Caco-2 (cell line): ENCODE measurements around the gene KRTAP16-1. TPM values are rescaled to one million over a fixed set of nuclear protein-coding genes. Genes with fewer than 3 reads are reported as not detected.

Experiments
- BruUV-seq: library from RNA; stranded (reverse); fragments of 400-500 nt; replicated peaks from 2 replicates; lab custom pipeline; 2021; lab: Mats Ljungman, UMichigan
- CTCF ChIA-PET: fragments of 300-600 bp; sonication (Branson Sonifier 250); formaldehyde crosslinking; loops from one replicate; lab custom pipeline; 2022; ENCODE audit warnings: antibody characterized with exemption; lab: Charles Lee
- POLR2A ChIA-PET: fragments of 300-600 bp; sonication (Branson Sonifier 250); formaldehyde crosslinking; loops from one replicate; lab custom pipeline; 2022; ENCODE audit warnings: antibody characterized with exemption; lab: Charles Lee
- DNase-seq, 2 experiments: peaks; one replicate each; pipeline versions ENCODE4 v3.0.0 to v3.0.0-alpha.2; 2020 to 2022
- H3K27me3 ChIP-seq: replicated peaks from 2 replicates; pipeline ENCODE4 v1.6.0; 2011; ENCODE audit warnings: low read length; ENCODE audit not compliant: control insufficient read depth, insufficient read depth
- H3K36me3 ChIP-seq: 2 replicates; pipeline ENCODE4 v1.5.1; 2011; ENCODE audit warnings: low read length; ENCODE audit not compliant: control insufficient read depth, insufficient read depth
- H3K4me1 ChIP-seq: fragments of 250-450 bp; sonication (Bioruptor Pico); 2 replicates; pipeline ENCODE4 v1.5.1; 2020; ENCODE audit warnings: mild to moderate bottlenecking
- H3K4me3 ChIP-seq: 2 replicates; pipeline ENCODE4 v1.5.1; 2011; ENCODE audit warnings: low read depth, mild to moderate bottlenecking, control low read depth, low read length
- H3K9me3 ChIP-seq: fragments of 250-450 bp; sonication (Bioruptor Pico); 2 replicates; pipeline ENCODE4 v1.5.1; 2020; ENCODE audit warnings: mild to moderate bottlenecking, moderate library complexity
- H3K27ac Mint-ChIP-seq: one replicate; pipeline ENCODE4 v1.8.0; 2022; ENCODE audit warnings: mixed read lengths; ENCODE audit not compliant: unreplicated experiment
- H3K27me3 Mint-ChIP-seq: one replicate; pipeline ENCODE4 v1.8.0; 2022; ENCODE audit warnings: mixed read lengths; ENCODE audit not compliant: insufficient read depth, unreplicated experiment
- H3K36me3 Mint-ChIP-seq: one replicate; pipeline ENCODE4 v1.8.0; 2022; ENCODE audit warnings: mild to moderate bottlenecking, mixed read lengths; ENCODE audit not compliant: insufficient read depth, unreplicated experiment
- H3K4me1 Mint-ChIP-seq: one replicate; pipeline ENCODE4 v1.8.0; 2022; ENCODE audit warnings: low read depth, mixed read lengths; ENCODE audit not compliant: unreplicated experiment
- H3K4me3 Mint-ChIP-seq: one replicate; pipeline ENCODE4 v1.8.0; 2022; ENCODE audit warnings: mild to moderate bottlenecking, moderate library complexity, mixed read lengths; ENCODE audit not compliant: unreplicated experiment
- H3K9me3 Mint-ChIP-seq: one replicate; pipeline ENCODE4 v1.8.0; 2022; ENCODE audit warnings: mixed read lengths; ENCODE audit not compliant: unreplicated experiment
- intact Hi-C: fragments of 100-400 bp; cut with micrococcal nuclease; formaldehyde crosslinking; loops from one replicate; pipeline ENCODE4 v1.10.0; 2022; ENCODE audit not compliant: unreplicated experiment
- total RNA-seq: library from RNA; stranded (reverse); gene quantifications from 2 replicates; pipeline ENCODE4 v1.2.3, GENCODE V29; 2022
- TF ChIP-seq, protein P1 (sequence below), 2 experiments: fragments of 200-600 bp in 1 of 2; IDR thresholded peaks; 1 replicate in 1 of 2; 2 replicates in 1 of 2; pipeline versions ENCODE4 v1.5.1 to v1.8.0; 2011 to 2022; ENCODE audit warnings: antibody characterized with exemption in 1 of 2, control low read depth in 1 of 2, inconsistent platforms in 1 of 2, low read depth in 1 of 2, low read length in 1 of 2, mild to moderate bottlenecking in 1 of 2, moderate library complexity in 1 of 2; ENCODE audit not compliant: insufficient read depth in 1 of 2, severe bottlenecking in 1 of 2, unreplicated experiment in 1 of 2

Gene KRTAP16-1
- total RNA-seq, 1 experiment from 2014 or later = not detected

DNA sequence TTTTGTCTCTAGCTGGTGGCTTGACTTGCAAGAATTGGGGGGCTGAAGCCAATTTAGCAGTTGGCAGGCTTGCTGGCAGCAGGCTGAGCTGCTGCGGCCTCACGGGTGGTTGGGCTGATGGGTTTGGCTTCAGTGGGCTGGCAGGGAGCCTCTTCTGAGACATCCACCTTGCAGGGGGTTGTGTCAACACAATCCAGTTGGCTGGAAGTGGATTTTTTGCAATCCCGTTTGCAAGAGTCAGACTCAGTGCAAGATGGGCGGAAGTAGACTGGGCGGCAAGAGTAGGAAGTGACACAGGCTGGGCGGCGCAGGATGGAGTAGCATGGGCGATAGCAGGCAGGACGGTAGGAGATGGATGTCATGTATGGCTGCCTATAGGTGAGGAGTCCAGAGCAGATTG lies 1.5 kb downstream of the KRTAP16-1 start:
- ChIA-PET CTCF (interaction anchor here (1.6 kb wide), 1 partner anchor 15 kb away, joined by 4 read pairs; no protein-coding TSS in a partner anchor), POLR2A (no interaction called here)
- no TSS peak for BruUV-seq
- no peaks in the 10 kb centered on the region for H3K4me1 Mint-ChIP-seq
- H3K36me3 Mint-ChIP-seq = no peaks in the 10 kb centered on the region
- no peaks in the 10 kb centered on the region for H3K9me3 Mint-ChIP-seq
- no peaks in the 10 kb centered on the region; the same call in 1 of the 2 replicates for H3K9me3 ChIP-seq
- no peaks in the 10 kb centered on the region for H3K27me3 ChIP-seq
- no peaks in the 10 kb centered on the region for H3K27me3 Mint-ChIP-seq
- H3K4me3 ChIP-seq = no peak overlapping the region
- intact Hi-C loops = no loop called here
- H3K36me3 ChIP-seq = no peaks in the 10 kb centered on the region
- H3K4me3 Mint-ChIP-seq = no peak overlapping the region
- TF ChIP-seq, protein P1, sequence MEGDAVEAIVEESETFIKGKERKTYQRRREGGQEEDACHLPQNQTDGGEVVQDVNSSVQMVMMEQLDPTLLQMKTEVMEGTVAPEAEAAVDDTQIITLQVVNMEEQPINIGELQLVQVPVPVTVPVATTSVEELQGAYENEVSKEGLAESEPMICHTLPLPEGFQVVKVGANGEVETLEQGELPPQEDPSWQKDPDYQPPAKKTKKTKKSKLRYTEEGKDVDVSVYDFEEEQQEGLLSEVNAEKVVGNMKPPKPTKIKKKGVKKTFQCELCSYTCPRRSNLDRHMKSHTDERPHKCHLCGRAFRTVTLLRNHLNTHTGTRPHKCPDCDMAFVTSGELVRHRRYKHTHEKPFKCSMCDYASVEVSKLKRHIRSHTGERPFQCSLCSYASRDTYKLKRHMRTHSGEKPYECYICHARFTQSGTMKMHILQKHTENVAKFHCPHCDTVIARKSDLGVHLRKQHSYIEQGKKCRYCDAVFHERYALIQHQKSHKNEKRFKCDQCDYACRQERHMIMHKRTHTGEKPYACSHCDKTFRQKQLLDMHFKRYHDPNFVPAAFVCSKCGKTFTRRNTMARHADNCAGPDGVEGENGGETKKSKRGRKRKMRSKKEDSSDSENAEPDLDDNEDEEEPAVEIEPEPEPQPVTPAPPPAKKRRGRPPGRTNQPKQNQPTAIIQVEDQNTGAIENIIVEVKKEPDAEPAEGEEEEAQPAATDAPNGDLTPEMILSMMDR (IDR thresholded peaks at IDR 0.05; ENCODE audit: insufficient read depth in 1 of 2, low read depth in 1 of 2, low read length in 1 of 2, severe bottlenecking in 1 of 2, unreplicated experiment in 1 of 2) = no peak
- no peak for DNase-seq
- H3K4me1 ChIP-seq = no peaks in the 10 kb centered on the region
- H3K27ac Mint-ChIP-seq = no peak overlapping the region

DNA sequence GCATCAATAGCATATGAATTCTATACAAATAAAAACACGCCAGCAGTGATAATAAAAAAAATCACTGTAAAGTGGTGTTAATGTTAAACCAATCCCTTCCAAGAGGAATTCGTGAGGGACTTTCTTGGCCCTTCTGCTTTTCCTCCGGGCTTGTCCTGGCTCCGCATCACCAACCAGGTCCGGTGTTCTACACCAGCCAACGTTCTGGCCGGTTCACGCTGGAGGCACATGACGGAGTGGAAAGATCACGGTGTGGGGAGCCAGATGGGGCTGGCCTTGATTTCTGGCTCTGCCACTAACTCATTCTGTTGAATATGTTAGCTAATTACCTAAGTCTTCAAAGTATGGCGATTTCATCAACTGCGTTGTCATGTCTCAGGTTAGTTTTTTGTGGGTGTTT lies 5.0 kb downstream of the KRTAP16-1 start:
- Histone ChIP-seq H3K9me3 (no peaks in the 10 kb centered on the region; the same call in 1 of the 2 replicates), H3K27me3 (no peaks in the 10 kb centered on the region), H3K4me3 (no peak overlapping the region), H3K4me1 (no peaks in the 10 kb centered on the region), H3K36me3 (no peaks in the 10 kb centered on the region)
- ChIA-PET POLR2A (no interaction called here), CTCF (no interaction called here)
- DNase-seq = no peak
- H3K36me3 Mint-ChIP-seq = no peaks in the 10 kb centered on the region
- H3K27me3 Mint-ChIP-seq = no peaks in the 10 kb centered on the region
- intact Hi-C loops = no loop called here
- TF ChIP-seq, protein P1 (IDR thresholded peaks at IDR 0.05; ENCODE audit: insufficient read depth in 1 of 2, low read depth in 1 of 2, low read length in 1 of 2, severe bottlenecking in 1 of 2, unreplicated experiment in 1 of 2) = no peak
- H3K4me1 Mint-ChIP-seq = no peaks in the 10 kb centered on the region
- no peak overlapping the region for H3K4me3 Mint-ChIP-seq
- H3K27ac Mint-ChIP-seq = no peak overlapping the region
- no peaks in the 10 kb centered on the region for H3K9me3 Mint-ChIP-seq
- BruUV-seq = no TSS peak

DNA sequence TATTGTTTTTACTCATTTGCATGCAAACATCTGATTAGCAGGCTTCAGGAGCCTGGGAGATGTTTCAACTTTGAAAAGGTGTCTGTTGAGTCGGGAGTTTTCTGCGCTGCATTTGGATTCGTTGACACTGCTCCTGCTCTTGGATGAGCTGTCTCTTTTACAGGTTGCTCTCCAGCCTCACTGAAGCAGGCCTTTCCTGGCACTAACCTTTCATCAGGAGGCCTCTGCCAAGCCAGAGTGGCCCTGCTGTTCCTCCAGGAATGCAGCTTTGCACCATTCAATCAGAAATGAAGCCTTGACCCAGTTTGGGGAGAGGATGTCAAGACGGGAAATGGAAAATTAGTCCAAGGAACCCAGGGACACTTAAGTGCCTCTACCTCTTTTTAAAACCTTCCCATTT lies 6.1 kb downstream of the KRTAP16-1 start:
- no peaks in the 10 kb centered on the region for H3K36me3 Mint-ChIP-seq
- no peak overlapping the region for H3K27ac Mint-ChIP-seq
- DNase-seq = no peak
- H3K27me3 ChIP-seq = no peaks in the 10 kb centered on the region
- no peak overlapping the region for H3K4me3 ChIP-seq
- H3K4me3 Mint-ChIP-seq = no peak overlapping the region
- TF ChIP-seq, protein P1 (IDR thresholded peaks at IDR 0.05; ENCODE audit: insufficient read depth in 1 of 2, low read depth in 1 of 2, low read length in 1 of 2, severe bottlenecking in 1 of 2, unreplicated experiment in 1 of 2) = no peak
- no peaks in the 10 kb centered on the region for H3K4me1 ChIP-seq
- H3K4me1 Mint-ChIP-seq = no peaks in the 10 kb centered on the region
- no peaks in the 10 kb centered on the region for H3K9me3 Mint-ChIP-seq
- H3K27me3 Mint-ChIP-seq = no peaks in the 10 kb centered on the region
- no peaks in the 10 kb centered on the region for H3K36me3 ChIP-seq
- no TSS peak for BruUV-seq
- no peaks in the 10 kb centered on the region; the same call in 1 of the 2 replicates for H3K9me3 ChIP-seq
- POLR2A ChIA-PET = no interaction called here
- intact Hi-C loops = no loop called here
- CTCF ChIA-PET = no interaction called here
